ENCODE results near the gene CD1E. TPM values are rescaled to one million over a fixed set of nuclear protein-coding genes. Genes with fewer than 3 reads are reported as not detected.

Gene CD1E
- not detected in 5 replicates for total RNA-seq (2022; extraction: Qiagen RNA extraction)

DNA sequence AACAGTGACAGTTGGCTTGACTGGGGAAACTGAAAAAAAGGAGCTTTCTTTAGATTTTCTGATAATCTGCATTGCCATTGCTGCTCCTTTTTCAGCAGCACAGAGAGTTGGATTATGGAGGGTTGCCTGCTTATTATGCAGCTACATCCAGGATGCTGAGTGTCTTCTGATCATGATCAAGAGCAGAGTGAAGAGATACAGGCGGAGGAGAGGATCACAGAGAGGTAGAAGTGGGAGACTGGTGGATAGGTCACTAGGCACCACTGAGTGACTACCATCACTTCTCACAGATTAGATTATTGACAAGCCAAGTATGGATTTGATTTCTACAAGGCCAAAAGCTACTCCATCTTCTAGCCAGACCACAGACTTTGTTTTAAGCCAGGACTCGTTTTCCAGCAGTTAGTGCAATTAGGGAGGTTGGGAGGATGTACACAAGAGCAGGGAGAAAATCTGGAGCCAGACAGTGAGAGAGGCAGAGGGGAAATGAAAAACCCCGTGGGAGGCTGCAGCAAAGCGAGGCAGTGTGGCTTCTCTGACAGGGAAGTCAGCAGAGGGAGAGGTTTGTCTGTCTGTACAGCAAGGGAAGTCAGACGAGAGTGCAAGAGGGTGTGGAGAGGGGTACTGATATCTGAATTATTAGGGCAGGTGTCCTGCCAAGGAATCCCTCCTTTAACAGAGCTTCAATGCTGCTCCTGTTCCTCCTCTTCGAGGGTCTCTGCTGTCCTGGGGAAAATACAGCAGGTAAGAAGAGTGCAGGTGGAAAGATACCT, at the start of gene CD1E:
TSS of gene CD1E (plus strand) at position 592 of the 773 bp plus-strand sequence. CDS start at position 687, 95 bp downstream.

GRCh38 chr1:158331481-158332150, 22.1 kb upstream of the CD1E start, which contains the start of gene CD1B:
TSS of gene CD1B (minus strand) at chr1:158331531. CDS start at chr1:158331423, 108 bp downstream.

GRCh38 chr1:158398818-158399514, 45.3 kb downstream of the CD1E start, which contains the start of gene OR10T2:
TSS of gene OR10T2 (minus strand) at chr1:158399466. CDS start at chr1:158399466, 0 bp downstream.

Other genes with a start within 250 kb of the CD1E start
- gene CD1D, start 173.0 kb upstream of the CD1E start, total RNA-seq (2022; extraction: Qiagen RNA extraction), result 0.06 to 0.10 TPM in 2 of 5 replicates, not detected in the others
- gene CD1A, start 99.5 kb upstream of the CD1E start, total RNA-seq (2022; extraction: Qiagen RNA extraction), result not detected in 5 replicates
- not detected in 5 replicates for gene CD1C, start 64.0 kb upstream of the CD1E start, total RNA-seq (2022; extraction: Qiagen RNA extraction)
- gene CD1B, start 22.4 kb upstream of the CD1E start, total RNA-seq (2022; extraction: Qiagen RNA extraction), result not detected in 5 replicates
- not detected in 5 replicates for gene OR10T2, start 45.6 kb downstream of the CD1E start, total RNA-seq (2022; extraction: Qiagen RNA extraction)
- gene OR10K2, start 72.3 kb downstream of the CD1E start, total RNA-seq (2022; extraction: Qiagen RNA extraction), result not detected in 5 replicates
- gene OR10K1, start 107.9 kb downstream of the CD1E start, total RNA-seq (2022; extraction: Qiagen RNA extraction), result not detected in 5 replicates
- gene OR10R2, start 118.3 kb downstream of the CD1E start, total RNA-seq (2022; extraction: Qiagen RNA extraction), result not detected in 5 replicates
- not detected in 5 replicates for gene OR6Y1, start 200.5 kb downstream of the CD1E start, total RNA-seq (2022; extraction: Qiagen RNA extraction)
- gene OR6P1, start 216.7 kb downstream of the CD1E start, total RNA-seq (2022; extraction: Qiagen RNA extraction), result not detected in 5 replicates
- not detected in 5 replicates for gene OR10X1, start 226.0 kb downstream of the CD1E start, total RNA-seq (2022; extraction: Qiagen RNA extraction)

Data from A549 treated with CORT108297 at 1 μM for 4 hours (cell line).